Dermis microvascular lymphatic vessel endothelial cell (primary cell): ENCODE measurements around the gene RPA1. TPM values are rescaled to one million over a fixed set of nuclear protein-coding genes. Genes with fewer than 3 reads are reported as not detected.
"Not testable (repeated sequence)": the region's sequence is repeated elsewhere in the genome, so short reads cannot be mapped to it uniquely, and the experiment has no call there.

Source experiments
- DNase-seq, 2 donors: peaks; one replicate each; pipeline versions ENCODE4 v3.0.0 to v3.0.0-alpha.2; 2010; ENCODE audit warnings: low read depth in 2 of 2
- total RNA-seq: library from RNA; depleted of rRNA; stranded (reverse); fragments of >200 nt; gene quantifications from 2 replicates; pipeline ENCODE4 v1.2.1, GENCODE V29; 2014

RPA1 gene
- total RNA-seq, 1 donor from 2014 or later = 26.6 TPM

DNA sequence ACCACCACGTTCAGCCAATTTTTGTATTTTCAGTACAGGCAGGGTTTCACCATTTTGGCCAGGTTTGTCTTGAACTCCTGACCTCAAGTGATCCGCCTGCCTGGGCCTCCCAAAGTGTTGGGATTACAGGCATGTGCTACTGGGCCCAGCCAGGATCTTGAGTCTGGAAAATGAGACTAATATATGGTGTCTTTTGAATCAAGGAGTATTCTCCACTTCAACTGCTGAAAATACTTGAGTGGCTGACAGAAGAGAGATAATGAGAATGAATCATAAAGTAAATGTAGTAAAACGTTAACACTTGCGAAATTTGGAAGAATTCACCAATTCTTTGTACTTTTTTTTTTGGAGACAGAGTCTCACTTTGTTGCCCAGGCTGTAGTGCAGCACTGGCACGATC, 16.7 kb upstream of the RPA1 start:
- no peak for DNase-seq

DNA sequence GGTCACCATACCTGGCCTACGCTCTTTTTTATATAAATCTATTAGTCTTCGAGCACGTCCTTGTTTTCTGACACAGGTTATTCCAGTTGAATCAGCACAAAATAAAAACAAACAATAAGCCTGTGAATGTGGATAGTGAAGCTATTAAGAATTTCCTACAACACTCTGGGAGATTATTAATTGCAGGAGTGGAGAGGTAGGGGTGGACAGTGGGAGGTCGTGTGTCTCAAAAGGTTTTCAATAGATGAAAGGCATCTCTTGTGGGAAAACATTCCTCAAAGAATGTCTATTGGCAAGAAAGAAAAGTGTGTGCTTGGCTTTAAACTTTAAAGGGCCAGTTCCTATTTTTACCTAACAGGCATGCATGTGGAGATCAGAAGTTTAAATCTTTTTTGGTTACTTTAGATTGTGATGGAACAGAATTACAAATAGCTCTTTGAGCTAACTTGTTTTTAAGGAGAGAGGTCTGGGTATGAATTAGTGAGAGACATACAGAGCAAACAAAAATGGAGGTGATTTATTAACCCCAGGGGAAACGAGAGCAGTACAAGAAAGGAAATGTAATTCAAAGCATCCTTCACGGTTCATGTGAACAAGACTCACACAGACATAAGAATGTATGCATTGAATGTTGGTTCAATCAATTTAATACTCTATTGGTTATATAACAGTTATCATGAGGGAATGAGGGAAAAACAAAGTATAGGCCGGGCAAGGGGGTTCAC, 9.1 kb upstream of the RPA1 start:
- no peak for DNase-seq

DNA sequence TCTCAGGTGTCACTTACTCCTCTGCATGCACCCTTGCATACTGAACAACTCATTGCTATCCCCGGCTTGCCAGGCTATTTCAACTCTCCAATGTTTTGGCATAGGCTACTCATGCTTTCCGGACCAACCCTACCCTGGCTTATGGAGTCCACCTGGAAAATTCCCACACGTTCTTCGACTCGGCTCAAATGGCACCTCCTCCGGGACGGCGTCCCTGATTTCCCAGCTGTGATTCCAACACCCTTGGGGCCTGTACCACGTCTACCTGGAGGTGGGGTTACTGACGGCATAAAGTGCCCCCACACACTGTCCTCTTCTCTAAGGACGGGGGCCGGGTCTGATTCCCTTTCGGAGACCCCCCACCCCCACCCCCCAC, 601 bp upstream of the RPA1 start:
- DNase-seq = peak; percentile 51 to 57

DNA sequence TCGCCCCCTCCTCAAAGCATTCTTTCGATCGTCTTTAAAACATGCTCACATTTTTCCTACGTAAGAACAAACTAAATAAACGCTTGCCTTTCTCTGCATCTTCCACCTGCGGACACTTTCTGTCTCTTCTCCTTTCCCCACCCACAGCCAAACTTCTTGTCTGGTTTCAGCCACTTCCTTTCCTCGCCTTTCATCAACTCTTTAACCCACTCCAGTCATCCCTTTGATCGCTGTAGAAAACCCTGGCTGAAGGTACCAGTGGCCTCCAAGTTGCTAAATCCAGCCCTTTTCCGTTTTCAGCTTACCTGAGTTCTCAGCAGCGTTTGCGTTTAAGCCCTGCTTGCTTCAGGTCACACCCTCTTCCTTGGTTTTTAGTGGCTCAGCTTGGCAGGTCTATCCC, 483 bp downstream of the RPA1 start:
- DNase-seq = peak in 1 of 2 donors; percentile 5

DNA sequence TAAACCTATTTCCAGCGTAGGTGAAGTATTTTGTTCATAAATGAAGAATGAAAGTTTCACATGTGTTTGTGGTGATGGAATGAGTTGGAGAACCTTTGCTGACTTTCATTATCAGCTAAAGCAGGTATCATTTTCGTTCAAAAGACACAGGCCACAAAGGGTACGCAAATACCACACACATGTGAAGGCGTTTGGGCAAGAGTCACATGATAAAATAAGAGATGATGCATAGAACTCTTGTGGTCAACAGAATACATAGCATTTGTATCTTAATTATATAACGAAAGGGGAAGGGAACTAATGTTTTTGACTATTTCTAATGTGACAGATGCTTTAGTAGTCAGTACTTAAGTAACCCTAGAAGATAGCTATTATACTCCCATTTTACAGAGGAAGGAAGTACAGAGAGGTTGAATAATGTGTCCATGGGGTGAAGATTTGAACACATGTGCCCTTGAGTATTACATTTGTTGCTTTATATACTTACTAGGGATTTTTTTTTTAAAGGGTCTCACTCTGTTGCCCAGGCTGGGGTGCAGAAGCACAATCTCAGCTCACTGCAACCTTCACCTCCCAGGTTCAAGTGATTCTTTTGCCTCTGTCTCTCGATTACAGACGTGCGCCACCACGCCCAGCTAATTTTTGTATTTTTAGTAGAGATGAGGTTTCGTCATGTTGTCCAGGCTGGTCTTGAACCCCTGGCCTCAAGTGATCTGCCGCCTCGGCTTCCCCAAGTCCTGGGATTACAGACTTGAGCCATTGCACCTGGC, 4.8 kb downstream of the RPA1 start:
- no peak for DNase-seq

DNA sequence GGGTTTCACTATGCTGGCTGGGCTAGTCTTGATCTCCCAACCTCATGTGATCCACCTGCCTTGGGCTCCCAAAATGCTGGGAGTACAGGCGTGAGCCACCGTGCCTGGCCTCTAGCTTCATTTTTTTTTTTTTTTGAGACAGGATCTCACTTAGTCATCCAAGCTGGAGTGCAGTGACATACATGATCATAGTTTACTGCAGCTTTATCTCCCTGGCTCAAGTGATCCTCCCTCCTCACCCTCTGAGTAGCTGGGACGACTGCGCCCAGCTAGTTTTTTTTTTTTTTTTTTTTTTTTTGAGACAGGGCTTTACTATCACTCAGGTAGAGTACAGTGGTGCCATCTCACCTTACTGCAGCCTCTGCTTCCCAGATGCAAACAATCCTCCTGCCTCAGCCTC, 9.7 kb downstream of the RPA1 start:
- DNase-seq = no peak

DNA sequence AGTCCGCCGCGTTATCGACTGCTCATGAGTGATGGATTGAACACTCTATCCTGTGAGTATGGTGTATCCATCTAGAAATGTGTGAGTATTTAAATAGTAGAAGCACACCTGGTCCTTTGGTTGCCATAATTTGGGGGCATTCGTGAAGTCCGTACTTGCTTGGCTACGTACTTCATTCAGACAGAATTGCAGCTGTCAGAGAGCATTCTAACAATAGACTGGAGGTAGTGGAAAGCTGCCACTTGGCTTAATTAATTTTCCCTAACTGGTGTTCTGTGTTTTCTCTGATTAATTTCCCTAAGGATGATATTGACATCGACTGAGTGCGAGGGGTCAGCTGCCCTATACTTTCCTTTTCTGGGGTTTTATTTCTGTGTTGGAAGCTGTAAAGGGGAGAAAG, 14.1 kb downstream of the RPA1 start:
- DNase-seq = no peak

DNA sequence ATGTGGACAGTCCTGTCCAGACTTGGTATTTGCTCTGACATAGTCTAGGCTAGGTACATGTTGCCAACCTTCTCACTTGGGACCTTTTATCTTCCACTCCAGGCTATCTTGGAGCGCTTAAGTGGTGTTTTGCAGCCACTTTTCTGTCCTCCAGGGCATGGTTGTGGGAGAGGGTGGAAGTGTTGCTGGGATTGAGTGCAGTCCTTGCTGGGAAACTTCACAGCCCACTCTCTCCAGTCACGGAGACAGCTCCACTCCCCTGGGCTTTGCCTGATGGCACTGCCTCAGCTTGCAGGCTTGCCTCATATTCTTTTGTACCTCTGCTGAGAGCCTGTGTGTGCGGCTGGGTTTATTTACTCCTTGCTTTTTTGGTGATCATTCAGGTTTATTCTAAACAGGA, 17.4 kb downstream of the RPA1 start:
- no peak for DNase-seq

DNA sequence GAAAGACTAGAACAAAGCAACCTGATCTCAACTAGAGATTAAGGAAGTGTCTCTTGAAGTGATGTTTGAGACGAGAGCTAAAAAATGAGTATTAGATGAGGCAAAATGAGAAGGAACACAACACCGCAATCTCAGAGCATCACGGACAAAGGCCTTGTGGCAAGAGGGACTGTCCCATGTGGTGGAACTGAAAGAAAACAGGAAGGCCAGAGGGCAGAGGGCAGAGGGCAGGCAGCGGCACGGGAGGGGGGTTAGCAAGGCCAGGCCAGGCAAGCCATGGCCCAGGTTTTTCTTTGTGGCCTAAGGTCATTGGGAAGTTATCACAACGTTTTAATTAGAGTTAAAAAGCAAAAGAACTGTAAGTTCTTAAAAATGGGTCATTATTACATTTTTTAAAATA, 22.5 kb downstream of the RPA1 start:
- no peak for DNase-seq

DNA sequence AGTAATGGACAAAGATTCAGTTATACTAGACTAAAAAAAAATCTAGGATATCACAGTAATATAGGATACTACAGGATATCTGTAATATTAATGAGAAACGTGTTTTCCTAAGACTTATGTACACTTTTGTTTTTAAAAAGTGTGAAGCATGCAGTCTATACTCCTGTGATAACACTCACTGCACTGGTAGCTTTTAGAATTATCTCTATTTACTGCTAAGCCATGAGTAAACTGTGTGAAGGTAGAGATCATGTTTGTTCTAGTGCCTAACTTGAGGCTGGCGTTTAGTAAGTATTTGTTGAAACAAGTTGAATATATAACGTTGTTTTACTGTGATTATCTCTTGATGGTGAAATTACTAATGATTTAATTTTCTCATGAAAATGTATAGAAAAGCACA, 23.9 kb downstream of the RPA1 start:
- no peak for DNase-seq

DNA sequence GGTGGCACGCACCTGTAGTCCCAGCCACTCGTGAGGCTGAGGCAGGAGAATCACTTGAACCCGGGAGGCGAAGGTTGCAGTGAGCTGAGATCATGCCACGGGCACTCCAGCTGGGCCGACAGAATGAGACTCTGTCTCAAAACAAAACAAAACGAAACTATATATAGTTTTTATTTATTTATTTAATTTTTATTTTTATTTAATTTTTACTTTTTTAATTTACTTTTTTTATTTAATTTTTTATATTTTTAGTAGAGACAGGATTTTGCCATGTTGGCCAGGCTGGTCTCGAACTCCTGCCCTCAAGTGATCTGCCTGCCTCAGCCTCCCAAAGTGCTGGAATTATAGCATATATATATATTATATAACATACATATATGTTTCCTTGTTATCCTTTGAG, 26.7 kb downstream of the RPA1 start:
- not testable (repeated sequence) for DNase-seq

DNA sequence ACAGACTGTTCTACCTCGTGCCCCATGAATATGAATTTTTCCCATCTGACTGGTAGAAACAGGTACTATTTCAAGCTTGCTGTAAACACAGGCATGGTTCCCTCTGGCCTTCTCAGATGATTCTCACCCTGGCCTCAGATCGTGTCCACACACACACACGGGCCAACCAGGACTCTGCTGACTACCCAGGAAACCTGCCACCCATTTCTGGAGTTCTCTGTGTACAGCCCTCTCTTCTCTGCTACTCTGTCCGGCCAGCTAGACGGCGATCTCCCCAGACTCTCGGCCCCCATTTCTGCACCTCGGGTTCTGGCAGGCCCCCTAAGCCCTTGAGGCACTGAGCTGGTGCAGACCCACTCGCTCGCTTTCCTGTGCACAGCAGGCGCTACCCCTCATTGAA, 31.2 kb downstream of the RPA1 start:
- DNase-seq = no peak

DNA sequence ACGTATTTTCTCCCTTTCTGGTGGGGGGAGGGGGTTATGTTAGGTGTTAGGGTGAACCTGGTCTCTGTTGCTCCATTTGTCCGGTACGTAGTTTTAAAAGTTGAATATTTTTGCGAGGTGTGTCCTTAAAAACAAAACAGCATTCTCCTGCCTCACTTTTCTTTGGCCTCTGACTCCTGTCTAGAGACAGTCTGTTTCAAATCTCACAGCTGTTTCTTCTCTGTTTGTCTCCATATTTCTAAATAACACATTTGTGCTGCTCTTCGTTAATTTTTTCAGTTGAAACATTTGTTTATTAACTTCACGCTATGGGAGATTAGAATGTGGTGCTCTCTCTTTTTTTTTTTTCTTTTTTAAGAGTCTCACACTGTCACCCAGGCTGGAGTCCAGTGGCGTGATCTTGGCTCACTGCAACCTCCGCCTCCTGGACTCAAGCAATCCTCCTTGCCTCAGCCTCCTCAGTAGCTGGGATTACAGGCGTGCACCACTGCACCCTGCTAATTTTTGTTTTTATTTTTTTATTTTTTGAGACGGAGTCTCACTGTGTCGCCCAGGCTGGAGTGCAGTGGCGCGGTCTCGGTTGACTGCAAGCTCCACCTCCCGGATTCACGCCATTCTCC, 31.7 kb downstream of the RPA1 start:
- no peak for DNase-seq

DNA sequence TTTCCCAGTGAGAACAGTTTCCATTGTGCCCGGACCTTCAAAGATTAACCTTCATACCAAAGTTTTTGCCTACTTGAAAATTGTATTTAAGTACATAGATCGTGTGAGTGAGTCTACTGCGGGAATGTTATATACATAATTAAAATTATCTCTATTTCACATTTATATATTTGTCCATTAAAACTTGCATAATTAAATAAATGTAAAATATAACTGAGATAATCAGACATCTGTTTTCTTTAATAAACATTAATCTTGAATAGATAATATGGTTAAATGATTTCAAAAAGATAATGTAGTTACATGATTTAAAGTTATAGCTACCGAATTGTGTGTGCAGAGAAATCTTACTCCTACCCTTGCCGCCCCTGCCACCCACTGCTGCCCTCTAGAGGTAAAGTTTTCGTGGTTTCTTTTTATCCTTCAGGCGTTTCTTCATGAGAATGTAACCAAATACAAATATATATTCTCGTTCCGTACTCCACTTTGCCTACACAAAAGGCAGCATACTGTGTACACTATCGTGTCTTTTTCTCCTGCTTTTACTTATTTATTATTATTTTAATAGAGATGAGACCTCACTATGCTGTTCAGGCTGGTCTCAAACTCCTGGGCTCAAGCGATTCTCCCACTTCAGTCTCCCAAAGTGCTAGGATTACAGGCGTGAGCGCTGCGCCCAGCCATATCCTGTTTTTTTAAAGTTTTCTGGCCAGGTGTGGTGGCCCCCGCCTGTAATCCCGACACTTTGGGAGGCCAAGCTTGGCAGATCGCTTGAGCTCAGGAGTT, 35.6 kb downstream of the RPA1 start:
- DNase-seq = peak; percentile 4 to 41

DNA sequence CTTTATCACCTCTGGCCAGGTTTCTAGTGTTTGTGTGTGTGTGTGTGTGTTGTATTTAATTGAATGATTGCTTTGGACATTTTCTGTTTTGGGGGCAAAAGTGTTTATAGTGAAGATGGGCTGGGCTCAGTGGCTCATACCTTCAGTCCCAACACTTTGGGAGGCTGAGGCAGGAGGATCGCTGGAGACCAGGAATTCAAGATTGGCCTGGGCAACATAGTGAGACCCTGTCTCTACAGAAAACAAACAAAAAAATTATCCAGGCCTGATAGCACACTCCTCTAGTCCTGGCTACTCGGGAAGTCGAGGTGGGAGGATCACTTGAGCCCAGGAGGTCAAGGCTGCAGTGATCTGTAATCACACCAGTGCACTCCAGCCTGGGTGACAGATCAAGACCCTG, 37.5 kb downstream of the RPA1 start:
- no peak for DNase-seq

DNA sequence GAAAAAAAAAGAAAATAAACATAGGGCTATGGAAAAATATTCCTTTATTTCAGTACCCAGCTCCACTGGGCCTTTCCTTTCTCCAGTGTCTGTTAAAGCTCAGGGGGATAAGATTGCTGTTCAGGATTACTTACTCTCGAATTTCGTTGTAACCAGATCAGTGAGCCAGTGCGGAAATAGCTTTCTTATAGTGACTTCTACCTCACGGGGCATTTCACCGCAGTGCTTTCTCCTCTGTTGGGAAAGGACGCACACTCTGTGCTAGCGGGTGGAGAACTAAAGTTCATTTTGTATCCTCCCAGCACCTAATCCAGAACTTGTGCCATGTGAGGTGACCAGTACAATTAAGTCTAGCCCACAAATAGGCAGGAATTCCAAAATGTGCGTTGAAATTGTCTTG, 38.3 kb downstream of the RPA1 start:
- DNase-seq = no peak

DNA sequence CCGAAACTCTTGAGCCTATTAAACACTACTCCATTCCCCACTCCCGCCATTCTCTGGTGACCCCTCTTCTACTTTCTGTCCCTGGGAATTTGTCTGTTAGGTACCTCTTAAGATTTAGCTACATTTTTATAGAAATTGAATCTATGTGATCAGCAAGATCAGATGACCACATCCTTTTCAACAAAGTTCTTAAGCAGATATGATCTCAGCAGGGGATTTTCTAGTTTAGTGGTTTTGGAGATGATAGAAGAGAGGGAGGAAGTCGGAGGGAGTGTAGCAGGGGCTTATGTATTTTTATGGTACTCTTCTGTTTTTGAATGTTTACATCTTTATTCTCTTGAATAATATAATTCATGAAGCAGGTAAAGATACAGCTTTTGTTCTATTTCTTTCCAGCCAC, 40.8 kb downstream of the RPA1 start:
- no peak for DNase-seq

DNA sequence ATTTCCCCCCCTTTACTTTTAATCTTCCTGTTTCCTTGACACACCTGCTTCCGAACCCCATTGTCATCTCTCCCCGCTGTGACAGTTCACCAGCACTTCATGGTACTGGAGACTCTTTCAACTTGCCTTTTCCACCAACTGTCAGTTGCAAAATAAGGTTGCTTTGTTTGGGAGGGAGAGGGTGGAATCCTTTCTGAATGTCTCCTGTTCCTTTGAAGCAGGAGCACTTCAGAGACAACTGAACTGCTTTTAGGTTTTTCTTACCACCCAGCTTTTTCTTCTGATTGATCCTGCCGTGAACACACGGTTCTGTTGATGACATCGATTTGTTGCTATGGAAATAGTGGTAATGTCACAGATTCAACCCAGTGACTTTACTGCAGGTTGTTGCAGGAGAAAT, 42.0 kb downstream of the RPA1 start:
- no peak for DNase-seq

DNA sequence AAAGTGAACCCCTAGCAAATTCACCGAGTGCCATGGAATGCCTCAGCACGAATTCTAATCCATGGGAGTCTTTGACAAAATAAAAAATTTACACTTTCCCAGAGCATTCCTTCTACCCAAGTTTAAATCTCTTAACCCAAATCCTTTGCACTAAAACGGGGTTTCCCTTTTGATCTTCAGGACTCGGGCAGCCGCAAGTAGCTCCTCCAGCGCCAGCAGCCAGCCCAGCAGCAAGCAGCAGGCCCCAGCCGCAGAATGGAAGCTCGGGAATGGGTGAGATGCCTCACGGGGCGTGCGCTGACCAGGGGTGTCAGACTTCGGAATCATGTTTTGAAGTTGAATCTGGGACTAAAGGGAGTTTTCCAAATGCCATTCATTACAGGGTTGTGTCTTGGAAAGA, 42.4 kb downstream of the RPA1 start:
- no peak for DNase-seq

DNA sequence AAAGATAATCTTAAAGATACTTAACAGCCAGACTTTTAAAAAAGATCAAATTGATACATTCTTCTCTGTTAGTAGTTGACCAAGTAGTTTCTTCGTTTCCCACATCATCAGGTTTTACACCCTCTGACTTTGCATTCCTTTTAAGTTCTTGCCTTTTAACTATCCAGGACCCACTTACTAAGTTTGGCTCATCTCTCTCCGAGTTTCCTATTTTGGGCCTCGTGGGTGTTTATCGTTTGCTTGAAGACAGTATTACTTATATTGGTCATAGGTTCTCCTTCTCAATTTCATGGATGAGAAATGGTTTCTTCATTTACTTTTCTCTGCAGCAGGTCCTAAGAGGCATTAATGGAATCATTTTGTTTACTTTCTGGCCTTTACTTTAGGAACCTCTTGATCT, 43.2 kb downstream of the RPA1 start:
- DNase-seq = no peak

DNA sequence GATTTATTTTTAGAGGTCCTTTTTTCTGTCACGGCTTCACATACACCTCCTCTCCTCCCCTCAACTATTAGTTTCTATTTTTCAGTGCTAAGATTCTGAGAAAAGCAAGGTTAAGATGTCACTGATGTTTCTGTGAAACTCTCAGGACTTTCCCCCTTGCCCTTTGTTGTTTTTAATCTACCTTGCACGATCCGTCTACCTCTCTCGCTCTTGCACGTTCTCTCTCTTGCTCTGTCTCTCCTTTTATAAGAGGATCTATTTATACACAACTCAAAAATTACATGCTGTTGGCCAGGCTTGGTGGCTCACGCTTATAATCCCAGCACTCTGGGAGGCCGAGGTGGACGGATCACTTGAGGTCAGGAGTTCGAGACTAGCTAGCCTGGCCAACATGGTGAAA, 43.6 kb downstream of the RPA1 start:
- DNase-seq = no peak

DNA sequence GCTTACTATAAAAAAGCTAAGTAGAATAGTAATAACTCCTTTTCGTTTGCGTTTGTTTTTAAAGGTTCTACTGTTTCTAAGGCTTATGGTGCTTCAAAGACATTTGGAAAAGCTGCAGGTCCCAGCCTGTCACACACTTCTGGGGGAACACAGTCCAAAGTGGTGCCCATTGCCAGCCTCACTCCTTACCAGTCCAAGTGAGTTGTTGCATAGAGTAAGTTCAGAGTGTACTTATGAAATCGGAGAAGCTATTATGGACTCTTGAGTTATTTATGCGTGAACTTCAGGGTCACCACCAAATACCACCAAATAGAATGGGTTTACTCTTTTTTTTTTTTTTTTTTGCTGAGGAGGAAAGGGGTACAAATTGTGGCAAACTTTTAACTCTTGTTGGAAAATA, 45.8 kb downstream of the RPA1 start:
- no peak for DNase-seq
